Stimulated activated naive CD8-positive, alpha-beta T cell treated with anti-CD3 and anti-CD28 coated beads, Interleukin-15, Interleukin-2, amounts not matched to agents 100 ng/mL and 50 ng/mL, for 24 hours (primary cell): Measurements from ENCODE around the gene OGG1.
A peak's percentile ranks its signal among the peaks of the same experiment; 100 is the strongest.

ENCODE experiments used
- H3K27ac Mint-ChIP-seq: one replicate; pipeline ENCODE4 v1.8.0; 2021; ENCODE audit warnings: mild to moderate bottlenecking, mixed read lengths
- H3K27me3 Mint-ChIP-seq: one replicate; pipeline ENCODE4 v1.8.0; 2021; ENCODE audit warnings: mixed read lengths
- H3K36me3 Mint-ChIP-seq: one replicate; pipeline ENCODE4 v1.8.0; 2021; ENCODE audit warnings: low read depth, mixed read lengths
- H3K4me1 Mint-ChIP-seq: one replicate; pipeline ENCODE4 v1.8.0; 2021; ENCODE audit warnings: low read depth, mixed read lengths
- H3K4me3 Mint-ChIP-seq: one replicate; pipeline ENCODE4 v1.8.0; 2021; ENCODE audit warnings: mild to moderate bottlenecking, mixed read lengths
- H3K9me3 Mint-ChIP-seq: one replicate; pipeline ENCODE4 v1.8.0; 2021; ENCODE audit warnings: mixed read lengths

OGG1 gene

DNA sequence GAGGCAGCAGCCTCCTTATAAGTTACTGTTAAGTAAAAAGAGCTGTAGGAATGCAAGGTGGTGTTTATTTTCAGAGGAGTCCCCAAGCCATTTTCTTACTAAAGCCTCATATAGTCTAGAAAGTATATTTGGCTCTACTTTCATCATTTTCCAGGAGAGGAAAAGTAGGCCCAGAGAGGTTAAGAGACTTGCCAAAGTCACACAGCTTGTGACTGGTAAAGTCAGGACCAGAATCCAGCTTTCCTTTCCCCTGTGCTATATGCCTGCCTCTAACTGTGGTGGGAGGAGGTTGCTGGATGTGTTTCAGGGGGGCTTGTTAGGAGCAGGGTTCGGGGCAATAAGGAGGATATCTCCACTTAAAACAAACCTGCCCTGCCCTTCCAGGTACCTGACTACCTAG lies 7.2 kb upstream of the OGG1 start:
- Mint-ChIP-seq H3K9me3 (no peaks in the 10 kb centered on the region), H3K27ac (no peak overlapping the region), H3K27me3 (no peaks in the 10 kb centered on the region), H3K4me3 (no peak overlapping the region), H3K36me3 (peaks cover 84% of the 10 kb centered on the region), H3K4me1 (peaks cover 23% of the 10 kb centered on the region)

- Mint-ChIP-seq H3K36me3 (peaks cover 85% of the 10 kb centered on the region), H3K27me3 (no peaks in the 10 kb centered on the region), H3K27ac (no peak overlapping the region), H3K9me3 (no peaks in the 10 kb centered on the region), H3K4me1 (peaks cover 19% of the 10 kb centered on the region), H3K4me3 (no peak overlapping the region)
These were observed 6.2 kb upstream of the OGG1 start for GRCh38 chr3:9743548-9743947.

DNA sequence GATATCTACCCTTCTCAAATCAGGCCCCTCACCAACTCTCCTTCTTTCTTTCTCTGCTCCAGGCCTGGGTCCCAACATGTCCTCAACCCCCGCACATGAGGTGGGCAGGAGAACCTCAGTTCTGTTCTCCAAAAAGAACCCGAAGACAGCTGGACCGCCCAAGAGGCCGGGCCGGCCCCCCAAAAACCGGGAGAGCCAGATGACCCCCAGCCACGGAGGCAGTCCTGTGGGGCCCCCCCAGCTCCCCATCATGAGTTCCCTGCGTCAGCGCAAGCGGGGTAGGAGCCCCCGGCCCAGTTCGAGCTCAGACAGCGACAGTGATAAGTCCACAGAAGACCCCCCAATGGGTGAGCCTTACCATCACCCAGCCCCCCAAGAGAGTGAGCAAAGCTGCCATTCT lies 5.6 kb upstream of the OGG1 start:
- Mint-ChIP-seq H3K27me3 (no peaks in the 10 kb centered on the region), H3K4me1 (peaks cover 23% of the 10 kb centered on the region), H3K4me3 (no peak overlapping the region), H3K27ac (no peak overlapping the region), H3K36me3 (peaks cover 85% of the 10 kb centered on the region), H3K9me3 (no peaks in the 10 kb centered on the region)

- no peaks in the 10 kb centered on the region for H3K27me3 Mint-ChIP-seq
- peaks cover 36% of the 10 kb centered on the region for H3K4me1 Mint-ChIP-seq
- no peaks in the 10 kb centered on the region for H3K9me3 Mint-ChIP-seq
- no peak overlapping the region for H3K4me3 Mint-ChIP-seq
- no peak overlapping the region for H3K27ac Mint-ChIP-seq
- H3K36me3 Mint-ChIP-seq = peaks cover 76% of the 10 kb centered on the region
These were observed 4.2 kb upstream of the OGG1 start for GRCh38 chr3:9745521-9745920.

- Mint-ChIP-seq H3K36me3 (peaks cover 74% of the 10 kb centered on the region), H3K27me3 (no peaks in the 10 kb centered on the region), H3K27ac (peak overlapping the region; percentile 75), H3K4me3 (no peak overlapping the region), H3K4me1 (peaks cover 44% of the 10 kb centered on the region), H3K9me3 (no peaks in the 10 kb centered on the region)
These were observed 3.4 kb upstream of the OGG1 start for GRCh38 chr3:9746330-9746729.

DNA sequence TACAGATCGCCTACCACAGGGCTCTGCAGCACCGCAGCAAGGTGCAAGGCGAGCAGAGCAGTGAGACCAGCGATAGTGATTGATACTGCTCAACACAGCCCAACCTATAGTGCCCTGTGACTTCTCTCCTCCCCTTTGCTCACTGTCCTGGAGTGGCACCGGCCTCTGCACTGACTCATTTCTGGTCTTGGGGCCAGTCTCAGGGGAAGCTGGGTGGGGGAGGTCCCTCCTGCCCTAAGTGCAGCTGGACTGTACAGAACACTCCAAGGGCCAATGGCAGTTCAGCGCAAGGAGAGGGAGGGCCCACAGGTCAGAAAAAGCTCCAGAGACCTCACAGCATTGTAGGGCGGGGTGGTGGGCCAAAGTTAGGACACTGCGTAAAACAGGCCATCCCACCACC lies 2.5 kb upstream of the OGG1 start:
- Mint-ChIP-seq H3K4me3 (no peak overlapping the region), H3K4me1 (peaks cover 53% of the 10 kb centered on the region), H3K36me3 (peaks cover 77% of the 10 kb centered on the region), H3K9me3 (no peaks in the 10 kb centered on the region), H3K27me3 (no peaks in the 10 kb centered on the region), H3K27ac (no peak overlapping the region)

DNA sequence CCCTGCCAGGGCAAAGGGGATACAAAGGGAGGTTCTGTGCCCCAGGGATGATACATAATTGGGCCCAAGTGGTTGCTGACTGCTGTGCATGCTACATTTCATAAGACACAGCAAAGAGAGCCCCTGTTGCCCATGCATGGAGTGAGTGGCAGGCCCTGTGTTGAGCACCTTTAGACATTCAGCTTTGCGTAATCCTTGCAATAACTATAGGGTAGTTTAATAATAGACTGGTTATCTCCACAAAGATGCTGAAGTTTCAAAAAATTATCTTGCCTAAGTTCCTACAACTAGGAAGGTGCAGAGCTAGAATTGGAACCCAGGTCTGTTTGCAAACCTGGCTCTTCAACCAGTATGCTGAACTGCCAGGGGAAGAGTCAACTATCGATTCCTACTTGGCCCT lies 1.7 kb upstream of the OGG1 start:
- H3K4me3 Mint-ChIP-seq = no peak overlapping the region
- no peaks in the 10 kb centered on the region for H3K9me3 Mint-ChIP-seq
- H3K27ac Mint-ChIP-seq = no peak overlapping the region
- H3K36me3 Mint-ChIP-seq = peaks cover 72% of the 10 kb centered on the region
- no peaks in the 10 kb centered on the region for H3K27me3 Mint-ChIP-seq
- peaks cover 58% of the 10 kb centered on the region for H3K4me1 Mint-ChIP-seq

GRCh38 chr3:9749296-9749644 lies 482 bp upstream of the OGG1 start:
- Mint-ChIP-seq H3K9me3 (no peaks in the 10 kb centered on the region), H3K4me1 (peaks cover 66% of the 10 kb centered on the region), H3K27ac (peak overlapping the region; percentile 93), H3K4me3 (peak overlapping the region; percentile 96), H3K27me3 (no peaks in the 10 kb centered on the region), H3K36me3 (peaks cover 69% of the 10 kb centered on the region)

- peak overlapping the region; percentile 93 for H3K27ac Mint-ChIP-seq
- H3K4me3 Mint-ChIP-seq = peak overlapping the region; percentile 96
- no peaks in the 10 kb centered on the region for H3K9me3 Mint-ChIP-seq
- H3K27me3 Mint-ChIP-seq = no peaks in the 10 kb centered on the region
- peaks cover 67% of the 10 kb centered on the region for H3K36me3 Mint-ChIP-seq
- peaks cover 66% of the 10 kb centered on the region for H3K4me1 Mint-ChIP-seq
These were observed 1.0 kb downstream of the OGG1 start for GRCh38 chr3:9750556-9751411.

DNA sequence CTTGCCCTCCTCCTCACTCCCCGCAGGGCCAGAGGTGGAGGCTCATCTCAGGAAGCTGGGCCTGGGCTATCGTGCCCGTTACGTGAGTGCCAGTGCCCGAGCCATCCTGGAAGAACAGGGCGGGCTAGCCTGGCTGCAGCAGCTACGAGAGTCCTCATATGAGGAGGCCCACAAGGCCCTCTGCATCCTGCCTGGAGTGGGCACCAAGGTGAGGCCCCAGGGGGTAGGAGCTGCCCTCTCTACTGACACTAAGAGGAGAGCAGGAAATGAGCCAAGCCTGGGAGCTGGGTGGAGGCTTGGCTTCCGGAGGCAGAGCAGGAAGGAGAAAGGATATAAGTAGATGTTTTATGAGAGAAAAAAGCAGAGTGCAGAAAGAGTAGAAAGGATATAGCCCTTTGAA lies 4.9 kb downstream of the OGG1 start:
- Mint-ChIP-seq H3K9me3 (no peaks in the 10 kb centered on the region), H3K4me3 (no peak overlapping the region), H3K4me1 (peaks cover 43% of the 10 kb centered on the region), H3K36me3 (peaks cover 62% of the 10 kb centered on the region), H3K27me3 (no peaks in the 10 kb centered on the region), H3K27ac (no peak overlapping the region)

DNA sequence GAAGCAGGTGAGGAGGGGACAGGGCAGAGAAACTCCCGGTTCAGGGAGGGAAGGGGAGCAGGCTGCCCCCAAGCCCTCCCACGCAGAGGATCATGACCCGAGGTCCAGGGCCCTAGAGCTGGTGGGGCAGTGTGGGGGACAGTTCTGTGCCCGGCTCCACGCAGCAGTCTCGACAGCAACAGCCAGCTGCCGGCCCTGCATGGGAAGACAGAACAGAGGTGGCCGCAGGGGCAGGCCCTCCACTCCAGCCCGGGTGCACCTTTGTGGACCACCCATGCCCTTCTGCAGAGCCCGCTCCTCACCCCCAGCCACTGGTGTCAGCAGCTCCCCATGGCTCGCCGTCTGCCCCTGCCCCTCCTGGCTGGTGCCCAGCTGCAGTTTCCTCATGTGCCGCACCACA lies 7.7 kb downstream of the OGG1 start:
- Mint-ChIP-seq H3K4me1 (peaks cover 20% of the 10 kb centered on the region), H3K4me3 (no peak overlapping the region), H3K9me3 (no peaks in the 10 kb centered on the region), H3K27me3 (no peaks in the 10 kb centered on the region), H3K27ac (no peak overlapping the region), H3K36me3 (peaks cover 65% of the 10 kb centered on the region)

- no peak overlapping the region for H3K27ac Mint-ChIP-seq
These were observed 11.2 kb downstream of the OGG1 start for GRCh38 chr3:9760779-9761505.

DNA sequence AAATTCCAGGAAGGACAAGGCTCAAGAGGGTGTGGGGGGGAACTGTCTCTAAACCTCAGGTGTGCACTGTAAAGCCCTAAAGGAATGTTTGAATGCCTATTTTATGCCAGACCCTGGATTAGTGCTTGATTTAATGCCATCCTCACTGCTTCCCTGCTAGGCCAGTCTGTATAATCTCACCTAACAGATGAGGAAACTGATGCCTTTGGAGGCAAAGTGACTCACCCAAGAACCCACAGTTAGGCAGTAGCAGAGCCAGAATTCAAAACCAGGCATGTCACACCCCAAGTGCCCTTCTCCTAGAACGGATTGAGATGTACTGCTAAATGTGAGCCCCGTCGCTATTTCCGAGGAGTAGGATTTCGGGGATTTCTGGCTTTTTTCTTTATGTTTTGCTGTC lies 12.2 kb downstream of the OGG1 start:
- no peaks in the 10 kb centered on the region for H3K27me3 Mint-ChIP-seq
- no peak overlapping the region for H3K27ac Mint-ChIP-seq
- H3K36me3 Mint-ChIP-seq = peaks cover 48% of the 10 kb centered on the region
- H3K4me1 Mint-ChIP-seq = peaks cover 8% of the 10 kb centered on the region
- no peak overlapping the region for H3K4me3 Mint-ChIP-seq
- H3K9me3 Mint-ChIP-seq = no peaks in the 10 kb centered on the region

More at GRCh38 chr3:9760779-9761505, 11.2 kb downstream of the OGG1 start:
- H3K36me3 Mint-ChIP-seq = peaks cover 56% of the 10 kb centered on the region
- peaks cover 6% of the 10 kb centered on the region for H3K4me1 Mint-ChIP-seq
- no peak overlapping the region for H3K4me3 Mint-ChIP-seq
- H3K9me3 Mint-ChIP-seq = no peaks in the 10 kb centered on the region
- no peaks in the 10 kb centered on the region for H3K27me3 Mint-ChIP-seq

DNA sequence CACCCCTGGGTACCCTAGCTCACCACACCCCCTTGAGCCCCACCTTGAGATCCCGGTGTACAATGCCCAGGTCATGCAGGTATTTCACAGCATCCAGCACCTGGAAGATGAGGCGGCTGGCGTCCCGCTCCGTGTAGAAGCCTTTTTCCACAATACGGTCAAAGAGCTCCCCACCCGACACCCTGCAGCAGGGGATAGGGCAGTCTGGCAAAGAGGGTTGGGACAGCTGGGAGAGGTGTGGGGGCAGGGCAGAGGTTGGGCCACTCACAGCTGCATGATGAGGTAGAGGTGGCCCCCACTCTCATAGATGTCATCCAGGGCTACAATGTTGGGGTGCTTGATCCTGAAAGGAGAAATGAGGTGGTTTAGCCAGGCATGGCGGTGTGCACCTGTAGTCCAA lies 13.1 kb downstream of the OGG1 start:
- peaks cover 44% of the 10 kb centered on the region for H3K36me3 Mint-ChIP-seq
- H3K9me3 Mint-ChIP-seq = no peaks in the 10 kb centered on the region
- no peaks in the 10 kb centered on the region for H3K27me3 Mint-ChIP-seq
- peak overlapping the region; percentile 16 for H3K27ac Mint-ChIP-seq
- peaks cover 10% of the 10 kb centered on the region for H3K4me1 Mint-ChIP-seq
- no peak overlapping the region for H3K4me3 Mint-ChIP-seq

GRCh38 chr3:9765865-9766264 lies 16.1 kb downstream of the OGG1 start:
- no peak overlapping the region for H3K4me3 Mint-ChIP-seq
- H3K4me1 Mint-ChIP-seq = peaks cover 30% of the 10 kb centered on the region
- peaks cover 24% of the 10 kb centered on the region for H3K36me3 Mint-ChIP-seq
- H3K9me3 Mint-ChIP-seq = no peaks in the 10 kb centered on the region
- H3K27ac Mint-ChIP-seq = peak overlapping the region; percentile 36
- no peaks in the 10 kb centered on the region for H3K27me3 Mint-ChIP-seq
